A549 (cell line): ENCODE results near the gene LDLRAD3. TPM values are rescaled to one million over a fixed set of nuclear protein-coding genes. Genes with fewer than 3 reads are reported as not detected.

Experiments used
- ATAC-seq, 2 experiments: fragments of 200-7000 bp in 1 of 2; fragments of >200 bp in 1 of 2; cut with Nextera tagmentation in 1 of 2; cut with Tn5 transposase in 1 of 2; 3 replicates each; pipeline versions ENCODE4 v1.8.0 to v1.9.1; 2018 to 2020; ENCODE audit warnings: mild to moderate bottlenecking in 1 of 2, moderate library complexity in 1 of 2
- CTCF ChIA-PET: fragments of 300-600 bp; sonication (Branson Sonifier 250); formaldehyde crosslinking; extraction: SDS; loops from one replicate; lab custom pipeline; 2021; ENCODE audit warnings: antibody characterized with exemption, inconsistent platforms; lab: Yijun Ruan, JAX
- POLR2A ChIA-PET: fragments of 350-600 bp; formaldehyde crosslinking; extraction: SDS; loops from one replicate; lab custom pipeline; 2021; ENCODE audit warnings: antibody characterized with exemption, inconsistent platforms; lab: Yijun Ruan, JAX
- DNase-seq, 2 experiments: peaks; one replicate each; pipeline versions ENCODE4 v3.0.0 to v3.0.0-alpha.2; 2011 to 2016; ENCODE audit warnings: low read depth in 1 of 2, low spot score in 1 of 2
- FAIRE-seq: peaks from 2 replicates; lab custom pipeline; 2011; peaks lifted over from hg19 to GRCh38; lab: Jason Lieb, UNC
- H3K27ac ChIP-seq, 2 experiments: fragments of >200 bp; sonication (Bioruptor Twin); formaldehyde crosslinking; 3 replicates each; pipeline ENCODE4 v1.5.1; 2016 to 2017
- H3K4me1 ChIP-seq: fragments of >200 bp; sonication (Bioruptor Twin); formaldehyde crosslinking; 3 replicates; pipeline ENCODE4 v1.6.1; 2016
- H3K4me2 ChIP-seq: fragments of >200 bp; sonication (Bioruptor Twin); formaldehyde crosslinking; 3 replicates; pipeline ENCODE4 v1.6.1; 2016
- H3K4me3 ChIP-seq: fragments of >200 bp; sonication (Bioruptor Twin); formaldehyde crosslinking; 3 replicates; pipeline ENCODE4 v1.5.1; 2016
- H3K9me3 ChIP-seq: fragments of >200 bp; sonication (Bioruptor Twin); formaldehyde crosslinking; 3 replicates; pipeline ENCODE4 v1.6.1; 2016
- BHLHE40 ChIP-seq: IDR thresholded peaks from 2 replicates; pipeline ENCODE4 v1.6.1; 2012; ENCODE audit warnings: low read depth, low read length, inconsistent platforms
- CEBPB ChIP-seq, 2 experiments: fragments of >200 bp in 1 of 2; sonication (Bioruptor Twin) in 1 of 2; formaldehyde crosslinking in 1 of 2; IDR thresholded peaks; 2 replicates each; pipeline ENCODE4 v1.6.1; 2012 to 2016
- CHD4 ChIP-seq: fragments of 200-600 bp; sonication (generic); IDR thresholded peaks from 2 replicates; pipeline ENCODE4 v1.6.1; 2016; ENCODE audit warnings: antibody characterized with exemption, mild to moderate bottlenecking, borderline replicate concordance
- ELK1 ChIP-seq: fragments of 150-350 bp; IDR thresholded peaks from 2 replicates; pipeline ENCODE4 v1.6.1; 2014; ENCODE audit warnings: low read depth, mild to moderate bottlenecking, low read length
- EP300 ChIP-seq, 2 experiments: fragments of >200 bp; sonication (Bioruptor Twin); formaldehyde crosslinking; IDR thresholded peaks; 2 replicates in 1 of 2; 3 replicates in 1 of 2; pipeline ENCODE4 v1.6.1; 2016 to 2017
- ESRRA ChIP-seq: fragments of 150-350 bp; IDR thresholded peaks from 2 replicates; pipeline ENCODE4 v1.6.1; 2014; ENCODE audit warnings: mild to moderate bottlenecking, low read length, borderline replicate concordance
- GATA3 ChIP-seq: IDR thresholded peaks from 2 replicates; pipeline ENCODE4 v1.6.1; 2012; ENCODE audit warnings: borderline replicate concordance
- HES2 ChIP-seq: fragments of >200 bp; sonication (Bioruptor Twin); formaldehyde crosslinking; IDR thresholded peaks from 2 replicates; pipeline ENCODE4 v1.6.1; 2016
- HEYL ChIP-seq: fragments of 250-450 bp; sonication (Bioruptor Pico); IDR thresholded peaks from 2 replicates; pipeline ENCODE4 v1.8.0; 2021; ENCODE audit warnings: mild to moderate bottlenecking, moderate library complexity
- HOXA7 ChIP-seq: fragments of 250-450 bp; sonication (Bioruptor Pico); IDR thresholded peaks from 2 replicates; pipeline ENCODE4 v1.5.0; 2020; ENCODE audit warnings: mild to moderate bottlenecking, moderate library complexity
- JUN ChIP-seq, 2 experiments: fragments of >200 bp; sonication (Bioruptor Twin); formaldehyde crosslinking; IDR thresholded peaks; 2 replicates in 1 of 2; 3 replicates in 1 of 2; pipeline ENCODE4 v1.6.1; 2016 to 2017
- JUNB ChIP-seq: fragments of >200 bp; sonication (Bioruptor Twin); formaldehyde crosslinking; IDR thresholded peaks from 2 replicates; pipeline ENCODE4 v1.6.1; 2016
- NPAS2 ChIP-seq: fragments of 250-450 bp; sonication (Bioruptor Pico); IDR thresholded peaks from 2 replicates; pipeline ENCODE4 v1.8.0; 2022; ENCODE audit warnings: mild to moderate bottlenecking, moderate library complexity, borderline replicate concordance
- NR3C1 ChIP-seq: fragments of >200 bp; sonication (Bioruptor Twin); formaldehyde crosslinking; IDR thresholded peaks from 3 replicates; pipeline ENCODE4 v1.6.1; 2017
- PBX3 ChIP-seq: IDR thresholded peaks from 2 replicates; pipeline ENCODE4 v1.6.1; 2012
- POLR2A ChIP-seq: IDR thresholded peaks from 2 replicates; pipeline ENCODE4 v1.6.1; 2012; ENCODE audit warnings: mild to moderate bottlenecking, low read length
- RAD21 ChIP-seq, 2 experiments: fragments of >200 bp in 1 of 2; sonication (Bioruptor Twin) in 1 of 2; formaldehyde crosslinking in 1 of 2; IDR thresholded peaks in 1 of 2; conservative IDR thresholded peaks in 1 of 2; 2 replicates in 1 of 2; 3 replicates in 1 of 2; pipeline ENCODE4 v1.6.1; 2012 to 2018; ENCODE audit warnings: inconsistent platforms in 1 of 2
- RCOR1 ChIP-seq: fragments of 150-350 bp; IDR thresholded peaks from 2 replicates; pipeline ENCODE4 v1.6.1; 2014; ENCODE audit warnings: antibody characterized with exemption, low read length, low read depth
- SMC3 ChIP-seq: fragments of >200 bp; sonication (Bioruptor Twin); formaldehyde crosslinking; IDR thresholded peaks from 3 replicates; pipeline ENCODE4 v1.6.1; 2018; ENCODE audit warnings: inconsistent platforms
- SREBF2 ChIP-seq: fragments of 450-650 bp; IDR thresholded peaks from 2 replicates; pipeline ENCODE4 v1.6.1; 2014; ENCODE audit warnings: mild to moderate bottlenecking, moderate library complexity
- TFCP2L1 ChIP-seq: fragments of 250-450 bp; sonication (Bioruptor Pico); IDR thresholded peaks from 2 replicates; pipeline ENCODE4 v1.5.0; 2021; ENCODE audit warnings: mild to moderate bottlenecking
- ZC3H11A ChIP-seq: fragments of 450-650 bp; IDR thresholded peaks from 2 replicates; pipeline ENCODE4 v1.6.1; 2014; ENCODE audit warnings: antibody characterized with exemption, mild to moderate bottlenecking
- ZFP36 ChIP-seq: fragments of 450-650 bp; IDR thresholded peaks from 2 replicates; pipeline ENCODE4 v1.6.1; 2014; ENCODE audit warnings: borderline replicate concordance; ENCODE audit not compliant: partially characterized antibody
- ZNF302 ChIP-seq: fragments of 250-450 bp; sonication (Bioruptor Pico); IDR thresholded peaks from 2 replicates; pipeline ENCODE4 v1.9.0; 2021; ENCODE audit warnings: inconsistent platforms, mild to moderate bottlenecking, moderate library complexity
- ZSCAN20 ChIP-seq: fragments of 250-450 bp; sonication (Bioruptor Pico); IDR thresholded peaks from 2 replicates; pipeline ENCODE4 v1.8.0; 2022; ENCODE audit warnings: mild to moderate bottlenecking, moderate library complexity
- WGBS: methylation state at CpG from one replicate; pipeline ENCODE4 v1.1.6; 2017; ENCODE audit errors: missing lambda C conversion rate; 5-methylcytosine and 5-hydroxymethylcytosine counted together
- polyA plus RNA-seq, 4 experiments: library from polyadenylated mRNA; depleted of rRNA in 3 of 4; stranded (reverse); fragments of >200 nt; fragmentation: RNase III in 1 of 4; extraction: RNeasy Plus Mini Kit Qiagen cat#74134 plus additional on column Dnase treatment in 1 of 4; gene quantifications; 2 replicates in 3 of 4; 3 replicates in 1 of 4; pipeline ENCODE4 v1.2.3, GENCODE V29; 2011 to 2017
- TF ChIP-seq, protein P1 (sequence below): IDR thresholded peaks from 2 replicates; pipeline ENCODE4 v1.6.1; 2012; ENCODE audit warnings: low read depth, borderline replicate concordance

LDLRAD3 gene
- polyA plus RNA-seq, 2 of the 4 experiments (the other 2 are of a cell fraction) = 10.5 to 13.2 TPM

DNA sequence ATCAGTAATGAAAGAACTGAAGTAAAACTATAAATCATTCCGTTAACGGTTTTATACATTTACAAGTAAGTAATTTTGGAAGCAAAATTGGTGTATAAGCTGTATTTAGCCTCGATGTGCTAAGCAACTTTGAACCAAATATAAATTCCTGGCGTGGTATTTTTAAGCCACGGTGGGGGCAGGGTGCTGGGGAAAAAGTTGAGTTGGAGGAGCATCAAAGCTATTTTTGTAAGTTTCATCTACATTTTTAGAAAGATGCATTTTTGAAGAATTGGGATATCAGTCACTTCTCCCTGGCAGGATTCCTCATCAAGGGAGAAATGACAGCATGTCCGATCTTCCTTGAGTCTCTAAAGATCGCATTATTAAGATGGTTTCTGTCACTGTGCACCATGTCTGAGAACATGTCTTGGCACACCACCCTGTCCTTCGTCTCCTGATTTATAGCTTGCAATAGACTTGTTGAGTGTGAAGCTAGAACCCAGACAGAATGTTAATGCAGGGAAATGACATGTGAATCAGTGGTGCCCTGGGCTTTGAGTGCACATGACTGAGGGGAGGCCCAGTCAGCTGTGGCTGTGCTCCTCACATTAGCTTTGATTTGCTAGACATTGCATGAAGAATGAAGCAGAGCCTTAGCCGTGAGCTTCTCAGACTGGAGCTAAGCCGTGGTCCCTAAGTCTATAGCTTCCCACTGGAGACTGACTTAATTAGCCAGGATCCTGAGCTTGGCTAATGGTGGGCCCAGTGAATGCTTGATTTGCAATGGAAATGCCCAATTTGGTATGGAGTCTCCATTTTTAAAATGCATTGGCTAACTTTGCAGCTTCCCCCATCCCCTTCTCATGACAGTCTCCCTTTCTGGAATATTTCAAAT is 218.4 kb downstream of the LDLRAD3 start:
- H3K4me3 ChIP-seq = no peak overlapping the region
- POLR2A ChIA-PET = no interaction called here
- H3K4me1 ChIP-seq = peaks cover 8% of the 10 kb centered on the region; the same call in 1 of the 3 replicates
- TF ChIP-seq SREBF2 (no peak), NR3C1 (no peak), ZSCAN20 (no peak), HOXA7 (CRISPR knock-in tag) (no peak), CEBPB (IDR thresholded peaks at IDR 0.05) (no peak), RAD21 (conservative IDR thresholded peaks at IDR 0.05 in 1 of 2, IDR thresholded peaks at IDR 0.05 in 1 of 2) (no peak), EP300 (IDR thresholded peaks at IDR 0.05) (no peak)
- WGBS = 84% methylated on average over 10 of the region's 10 CpGs
- no peak for ATAC-seq
- DNase-seq = no peak
- H3K27ac ChIP-seq = no peak overlapping the region
- no peaks in the 10 kb centered on the region for H3K9me3 ChIP-seq
- no peak for FAIRE-seq
- no peak overlapping the region for H3K4me2 ChIP-seq
- CTCF ChIA-PET = interaction anchor here (1.0 to 3.3 kb wide), 4 partner anchors 11 to 104 kb away, joined by 4 to 16 read pairs (median 6); no protein-coding TSS in a partner anchor

DNA sequence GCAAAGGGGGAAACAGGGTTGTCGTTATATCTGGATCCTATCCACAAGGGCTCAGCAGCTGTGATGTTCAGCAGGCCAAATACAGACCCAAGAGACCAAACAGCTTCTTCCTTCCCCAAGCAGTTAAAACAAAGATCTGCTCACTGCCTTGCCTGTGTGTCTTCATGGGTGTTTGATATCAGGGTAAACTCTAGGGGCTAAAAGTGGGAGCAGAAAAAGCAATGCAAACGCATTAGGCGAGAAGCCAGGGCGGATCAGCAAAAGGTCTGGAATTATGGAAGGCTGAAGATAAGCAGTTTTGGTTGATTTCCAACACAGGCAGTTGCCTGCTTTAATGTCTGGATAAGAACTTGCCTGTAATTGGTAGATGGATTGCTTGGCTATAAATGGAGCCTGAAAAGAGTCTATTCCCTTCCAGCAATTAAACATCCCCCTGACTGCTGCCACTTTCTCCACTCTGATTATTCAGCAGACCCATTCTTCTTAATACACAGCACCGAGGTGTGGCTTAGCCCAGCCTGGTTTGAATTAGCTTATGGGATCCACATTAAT is 219.1 kb downstream of the LDLRAD3 start:
- FAIRE-seq (no peak), DNase-seq (no peak), ATAC-seq (no peak)
- Histone ChIP-seq H3K4me1 (peaks cover 7% of the 10 kb centered on the region; the same call in 1 of the 3 replicates), H3K9me3 (no peaks in the 10 kb centered on the region), H3K27ac (no peak overlapping the region), H3K4me3 (no peak overlapping the region), H3K4me2 (no peak overlapping the region)
- POLR2A ChIA-PET = no interaction called here
- CTCF ChIA-PET = interaction anchor here (1.4 to 3.3 kb wide), 4 partner anchors 12 to 677 kb away, joined by 3 to 16 read pairs (median 6); no protein-coding TSS in a partner anchor
- TF ChIP-seq EP300 (IDR thresholded peaks at IDR 0.05) (no peak), NPAS2 (CRISPR knock-in tag) (no peak), NR3C1 (no peak), HEYL (CRISPR knock-in tag) (no peak)
- 92% methylated on average over 5 of the region's 5 CpGs for WGBS

DNA sequence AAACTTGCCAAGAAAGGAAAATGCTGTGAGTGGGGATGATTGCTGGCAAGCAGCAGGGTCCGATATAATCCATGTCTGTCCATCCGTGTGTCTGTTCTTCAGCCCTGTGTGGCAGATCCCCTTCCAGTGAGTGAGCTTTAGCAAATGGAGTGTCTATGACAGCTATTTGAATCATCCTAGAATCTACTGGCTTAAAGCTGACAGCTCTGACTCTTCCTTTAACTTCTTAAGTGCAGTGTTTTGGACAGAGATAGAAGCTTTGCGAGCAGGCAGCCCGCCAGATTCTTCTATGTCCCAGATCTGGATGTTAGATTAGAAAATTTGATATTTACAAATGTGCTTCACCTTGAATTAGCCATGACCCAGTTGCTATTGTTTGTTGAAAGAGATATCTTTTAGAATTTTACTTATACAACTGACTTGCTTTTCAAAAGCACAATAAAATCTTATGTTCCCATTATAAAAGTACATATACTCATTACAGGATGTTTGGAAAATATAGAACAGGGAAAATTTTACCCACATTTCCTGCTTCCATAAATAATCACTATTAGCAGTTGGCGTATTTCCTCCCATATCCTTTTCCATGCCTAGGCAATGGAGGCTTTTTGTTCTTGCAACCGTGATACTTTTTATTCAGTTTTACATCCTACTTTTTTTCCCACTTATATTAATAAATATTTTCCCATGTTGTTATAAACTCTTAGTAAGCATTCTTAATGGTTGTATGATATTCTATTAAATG is 220.8 kb downstream of the LDLRAD3 start:
- Histone ChIP-seq H3K9me3 (no peaks in the 10 kb centered on the region), H3K4me1 (peaks cover 7% of the 10 kb centered on the region; the same call in 1 of the 3 replicates), H3K4me2 (no peak overlapping the region), H3K27ac (no peak overlapping the region), H3K4me3 (no peak overlapping the region)
- DNase-seq (no peak), FAIRE-seq (no peak), ATAC-seq (peak; percentile 13 to 37; a peak in 2 of 6 replicates)
- TF ChIP-seq POLR2A = no peak
- TF ChIP-seq ZFP36 = no peak
- TF ChIP-seq, protein P1, sequence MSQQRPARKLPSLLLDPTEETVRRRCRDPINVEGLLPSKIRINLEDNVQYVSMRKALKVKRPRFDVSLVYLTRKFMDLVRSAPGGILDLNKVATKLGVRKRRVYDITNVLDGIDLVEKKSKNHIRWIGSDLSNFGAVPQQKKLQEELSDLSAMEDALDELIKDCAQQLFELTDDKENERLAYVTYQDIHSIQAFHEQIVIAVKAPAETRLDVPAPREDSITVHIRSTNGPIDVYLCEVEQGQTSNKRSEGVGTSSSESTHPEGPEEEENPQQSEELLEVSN = no peak
- no peak for TF ChIP-seq ZC3H11A
- TF ChIP-seq SMC3 = no peak
- no peak for TF ChIP-seq ESRRA
- no peak for TF ChIP-seq ZNF302 (CRISPR knock-in tag)
- no peak for TF ChIP-seq HEYL (CRISPR knock-in tag)
- TF ChIP-seq SREBF2 = no peak
- no peak for TF ChIP-seq PBX3
- TF ChIP-seq GATA3 = no peak
- TF ChIP-seq BHLHE40 = no peak
- no peak for TF ChIP-seq JUN (IDR thresholded peaks at IDR 0.05)
- TF ChIP-seq RCOR1 = no peak
- TF ChIP-seq TFCP2L1 = no peak
- no peak for TF ChIP-seq ELK1
- no peak for TF ChIP-seq CHD4
- no peak for TF ChIP-seq HES2
- TF ChIP-seq JUNB = no peak
- POLR2A ChIA-PET = no interaction called here
- CTCF ChIA-PET = interaction anchor here (0.7 to 2.8 kb wide), 6 partner anchors 9 to 343 kb away, joined by 3 to 9 read pairs (median 4); no protein-coding TSS in a partner anchor
- 83% methylated on average over 6 of the region's 6 CpGs for WGBS
